ENCODE data around the gene COL8A1. TPM values are rescaled to one million over a fixed set of nuclear protein-coding genes. Genes with fewer than 3 reads are reported as not detected.

Gene COL8A1
- polyA plus RNA-seq, 3 donors, result not detected

DNA sequence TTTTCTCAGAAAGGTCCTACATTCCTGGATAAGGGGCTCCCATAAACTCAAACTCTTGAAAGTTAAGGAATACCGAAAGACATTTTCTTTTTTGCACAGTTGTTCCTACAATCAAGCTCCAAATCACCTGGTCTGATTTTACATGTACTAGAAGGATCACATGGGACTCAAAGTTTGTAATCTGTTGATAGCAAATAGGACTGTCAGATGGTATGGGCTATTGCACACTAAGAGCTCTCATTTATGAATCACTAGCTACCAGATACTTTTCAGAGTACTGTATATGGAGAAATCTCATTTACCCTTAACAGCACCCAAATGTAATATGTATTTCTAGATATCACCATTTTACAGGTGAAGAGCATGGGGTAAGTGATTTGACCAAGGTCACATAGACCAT, 129.7 kb downstream of the COL8A1 start:
- Histone ChIP-seq H3K36me3 (replicated peaks in 1 of 2; ENCODE audit: control insufficient read depth in 1 of 2, insufficient read depth in 2 of 2, low read length in 2 of 2) (no peaks in the 10 kb centered on the region), H3K79me2 (ENCODE audit: insufficient read depth, low read length) (no peaks in the 10 kb centered on the region), H3K9ac (ENCODE audit: insufficient read depth, low read length, poor library complexity, severe bottlenecking) (no peak overlapping the region), H2AFZ (ENCODE audit: insufficient read depth, low read depth, low read length, poor library complexity, severe bottlenecking) (no peak overlapping the region), H3K27me3 (ENCODE audit: control insufficient read depth in 2 of 2, insufficient read depth in 2 of 2, low read length in 2 of 2) (no peaks in the 10 kb centered on the region), H3K4me2 (replicated peaks; ENCODE audit: extremely low read depth, low read length, poor library complexity, severe bottlenecking) (no peak overlapping the region), H3K4me1 (ENCODE audit: control insufficient read depth in 1 of 2, insufficient read depth in 2 of 2, low read length in 2 of 2) (no peaks in the 10 kb centered on the region), H4K20me1 (ENCODE audit: insufficient read depth, low read length) (no peaks in the 10 kb centered on the region), H3K9me3 (replicated peaks in 1 of 2; ENCODE audit: control insufficient read depth in 1 of 2, insufficient read depth in 1 of 2, low read length in 2 of 2) (no peaks in the 10 kb centered on the region), H3K27ac (ENCODE audit: low read depth in 1 of 2, low read length in 2 of 2) (no peak overlapping the region), H3K4me3 (replicated peaks in 1 of 3; ENCODE audit: low read depth in 2 of 3, low read length in 3 of 3) (no peak overlapping the region)
- Mint-ChIP-seq H3K4me3 (no peak overlapping the region), H3K27ac (no peak overlapping the region), H3K27me3 (ENCODE audit: low read depth in 3 of 3) (peaks cover 0 to 2% (median 2%) of the 10 kb centered on the region in 3 donors), H3K9me3 (peaks cover 0 to 5% (median 0%) of the 10 kb centered on the region in 7 donors), H3K36me3 (no peaks in the 10 kb centered on the region), H3K4me1 (no peaks in the 10 kb centered on the region)
- DNase-seq, result no peak
- TF ChIP-seq, protein P1, sequence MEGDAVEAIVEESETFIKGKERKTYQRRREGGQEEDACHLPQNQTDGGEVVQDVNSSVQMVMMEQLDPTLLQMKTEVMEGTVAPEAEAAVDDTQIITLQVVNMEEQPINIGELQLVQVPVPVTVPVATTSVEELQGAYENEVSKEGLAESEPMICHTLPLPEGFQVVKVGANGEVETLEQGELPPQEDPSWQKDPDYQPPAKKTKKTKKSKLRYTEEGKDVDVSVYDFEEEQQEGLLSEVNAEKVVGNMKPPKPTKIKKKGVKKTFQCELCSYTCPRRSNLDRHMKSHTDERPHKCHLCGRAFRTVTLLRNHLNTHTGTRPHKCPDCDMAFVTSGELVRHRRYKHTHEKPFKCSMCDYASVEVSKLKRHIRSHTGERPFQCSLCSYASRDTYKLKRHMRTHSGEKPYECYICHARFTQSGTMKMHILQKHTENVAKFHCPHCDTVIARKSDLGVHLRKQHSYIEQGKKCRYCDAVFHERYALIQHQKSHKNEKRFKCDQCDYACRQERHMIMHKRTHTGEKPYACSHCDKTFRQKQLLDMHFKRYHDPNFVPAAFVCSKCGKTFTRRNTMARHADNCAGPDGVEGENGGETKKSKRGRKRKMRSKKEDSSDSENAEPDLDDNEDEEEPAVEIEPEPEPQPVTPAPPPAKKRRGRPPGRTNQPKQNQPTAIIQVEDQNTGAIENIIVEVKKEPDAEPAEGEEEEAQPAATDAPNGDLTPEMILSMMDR (IDR thresholded peaks at IDR 0.05), result no peak
- intact Hi-C loops (cut with micrococcal nuclease), result no loop called here
- WGBS (ENCODE audit: insufficient coverage), result no CpG with 5 or more reads among the region's 1 CpG

DNA sequence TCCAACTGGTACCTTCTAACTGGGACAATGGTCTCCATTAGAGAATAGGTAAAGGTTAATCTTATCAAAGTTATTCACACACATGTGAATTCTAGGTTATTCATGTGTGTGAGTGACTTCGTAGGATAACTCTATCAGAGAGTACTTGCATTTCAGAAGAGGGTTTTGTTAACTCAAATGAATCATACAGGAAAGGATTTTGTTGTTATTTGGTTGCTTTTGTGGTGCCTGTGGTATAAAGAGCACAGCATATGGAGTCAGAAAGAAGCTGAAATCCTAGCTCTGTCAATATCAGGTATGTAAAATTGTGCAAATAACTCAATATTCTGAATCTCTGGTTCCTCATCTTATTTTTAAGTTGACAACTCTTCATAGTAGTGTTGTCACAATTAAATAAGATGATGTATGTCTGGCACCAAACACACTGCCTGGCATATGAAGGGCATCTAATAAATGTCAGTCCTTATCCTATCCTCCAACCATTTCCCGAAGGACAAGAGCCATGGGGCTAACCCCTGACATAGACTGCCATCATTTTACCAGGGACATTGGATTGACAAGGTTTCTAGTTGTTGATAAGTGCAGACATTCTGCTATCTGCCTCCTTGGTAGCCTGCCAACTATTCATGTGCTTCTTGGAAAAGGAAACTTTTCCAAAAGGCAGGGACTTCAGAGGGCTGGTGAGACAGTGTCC, 130.6 kb downstream of the COL8A1 start:
- intact Hi-C loops (cut with micrococcal nuclease), result no loop called here
- WGBS (ENCODE audit: insufficient coverage), result 100% methylated on average over 1 of the region's 2 CpGs
- H2AFZ ChIP-seq (ENCODE audit: insufficient read depth, low read depth, low read length, poor library complexity, severe bottlenecking), result no peak overlapping the region

More for the DNA sequence above, 130.6 kb downstream of the COL8A1 start:
- Histone ChIP-seq H3K4me2 (replicated peaks; ENCODE audit: extremely low read depth, low read length, poor library complexity, severe bottlenecking) (no peak overlapping the region), H3K27ac (ENCODE audit: low read depth in 1 of 2, low read length in 2 of 2) (no peak overlapping the region), H3K9ac (ENCODE audit: insufficient read depth, low read length, poor library complexity, severe bottlenecking) (no peak overlapping the region), H3K27me3 (ENCODE audit: control insufficient read depth in 2 of 2, insufficient read depth in 2 of 2, low read length in 2 of 2) (no peaks in the 10 kb centered on the region), H3K4me1 (ENCODE audit: control insufficient read depth in 1 of 2, insufficient read depth in 2 of 2, low read length in 2 of 2) (no peaks in the 10 kb centered on the region), H3K4me3 (replicated peaks in 1 of 3; ENCODE audit: low read depth in 2 of 3, low read length in 3 of 3) (no peak overlapping the region), H3K36me3 (replicated peaks in 1 of 2; ENCODE audit: control insufficient read depth in 1 of 2, insufficient read depth in 2 of 2, low read length in 2 of 2) (no peaks in the 10 kb centered on the region), H3K9me3 (replicated peaks in 1 of 2; ENCODE audit: control insufficient read depth in 1 of 2, insufficient read depth in 1 of 2, low read length in 2 of 2) (no peaks in the 10 kb centered on the region), H4K20me1 (ENCODE audit: insufficient read depth, low read length) (no peaks in the 10 kb centered on the region), H3K79me2 (ENCODE audit: insufficient read depth, low read length) (no peaks in the 10 kb centered on the region)
- no peak for DNase-seq
- peaks cover 0 to 2% (median 0%) of the 10 kb centered on the region in 3 donors for H3K27me3 Mint-ChIP-seq (ENCODE audit: low read depth in 3 of 3)
- no peaks in the 10 kb centered on the region for H3K36me3 Mint-ChIP-seq
- H3K4me3 Mint-ChIP-seq, result no peak overlapping the region
- H3K9me3 Mint-ChIP-seq, result peaks cover 0 to 5% (median 0%) of the 10 kb centered on the region in 7 donors
- TF ChIP-seq, protein P1 (IDR thresholded peaks at IDR 0.05), result no peak
- no peaks in the 10 kb centered on the region for H3K4me1 Mint-ChIP-seq
- no peak overlapping the region for H3K27ac Mint-ChIP-seq
